Kidney (tissue), 14 donors: Measurements from ENCODE around the gene FAM124B. TPM values are rescaled to one million over a fixed set of nuclear protein-coding genes. Genes with fewer than 3 reads are reported as not detected.

Experiments
- DNase-seq, 5 donors: peaks; one replicate each; pipeline ENCODE4 v3.0.0-alpha.2; 2013 to 2020
- FAIRE-seq: peaks from 2 replicates; lab custom pipeline; 2012; peaks lifted over from hg19 to GRCh38; lab: Jason Lieb, UNC
- H3K27ac ChIP-seq, 2 donors: one replicate each; pipeline ENCODE4 v1.7.0; 2013; ENCODE audit warnings: low read depth in 2 of 2, low read length in 2 of 2, inconsistent platforms in 1 of 2
- H3K27me3 ChIP-seq: one replicate; pipeline ENCODE4 v1.7.1; 2013; ENCODE audit warnings: low read length, inconsistent platforms; ENCODE audit not compliant: control insufficient read depth, insufficient read depth
- H3K36me3 ChIP-seq, 3 donors: one replicate each; pipeline versions ENCODE4 v1.7.0 to v1.7.1; 2013; ENCODE audit warnings: low read length in 3 of 3, control low read depth in 1 of 3, inconsistent platforms in 1 of 3; ENCODE audit not compliant: insufficient read depth in 3 of 3, control insufficient read depth in 2 of 3
- H3K4me1 ChIP-seq, 3 donors: one replicate each; pipeline versions ENCODE4 v1.7.0 to v1.7.1; 2013; ENCODE audit warnings: low read length in 3 of 3, inconsistent platforms in 1 of 3, low read depth in 1 of 3; ENCODE audit not compliant: control insufficient read depth in 2 of 3, insufficient read depth in 2 of 3
- H3K4me3 ChIP-seq, 3 donors: one replicate each; pipeline versions ENCODE4 v1.7.0 to v1.8.1; 2013; ENCODE audit warnings: low read length in 3 of 3, control low read depth in 1 of 3, inconsistent platforms in 1 of 3
- H3K9ac ChIP-seq, 3 donors: one replicate each; pipeline versions ENCODE4 v1.7.0 to v1.7.1; 2013; ENCODE audit warnings: low read length in 3 of 3, control low read depth in 1 of 3, inconsistent platforms in 1 of 3
- H3K9me3 ChIP-seq, 3 donors: one replicate each; pipeline versions ENCODE4 v1.7.0 to v1.7.1; 2013; ENCODE audit warnings: low read length in 3 of 3, control low read depth in 1 of 3, inconsistent platforms in 1 of 3; ENCODE audit not compliant: control insufficient read depth in 2 of 3, insufficient read depth in 1 of 3
- CTCF ChIP-seq: IDR thresholded peaks from 3 replicates; pipeline ENCODE4 v1.5.1; 2012; ENCODE audit warnings: mild to moderate bottlenecking, moderate library complexity, borderline replicate concordance; ENCODE audit not compliant: insufficient read depth; ENCODE audit errors: extremely low read depth
- intact Hi-C: fragments of 100-400 bp; cut with DNase I; formaldehyde crosslinking; loops from one replicate; pipeline ENCODE4 v1.11.1; 2022
- polyA plus RNA-seq: library from polyadenylated mRNA; stranded (reverse); fragments of 350-450 nt; fragmentation: Illumina TruSeq; extraction: RNeasy Lipid Tissue Mini Kit (QIAGEN cat#74804); gene quantifications from one replicate; pipeline ENCODE4 v1.2.3, GENCODE V29; 2014; ENCODE audit warnings: low read depth, low replicate concordance; ENCODE audit not compliant: insufficient read depth
- total RNA-seq: library from RNA; stranded (reverse); fragmentation: NEBNext Ultra II Directional; extraction: Animal tissue kit (Norgen Biotek cat#: 25700); gene quantifications from one replicate; pipeline ENCODE4 v1.2.1, GENCODE V29; 2021
- donor health status: control.
- donor health status: control.
- donor health status: control.
- donor health status: control.
- donor health status: control.
- donor health status: DM: yes; HTN: yes; CAD: no.
- donor health status: Normal renal cell carcinoma (clear cell type).

Gene FAM124B
- total and polyA plus RNA-seq, 2 donors from 2014 or later = 0.90 to 2.0 TPM

DNA sequence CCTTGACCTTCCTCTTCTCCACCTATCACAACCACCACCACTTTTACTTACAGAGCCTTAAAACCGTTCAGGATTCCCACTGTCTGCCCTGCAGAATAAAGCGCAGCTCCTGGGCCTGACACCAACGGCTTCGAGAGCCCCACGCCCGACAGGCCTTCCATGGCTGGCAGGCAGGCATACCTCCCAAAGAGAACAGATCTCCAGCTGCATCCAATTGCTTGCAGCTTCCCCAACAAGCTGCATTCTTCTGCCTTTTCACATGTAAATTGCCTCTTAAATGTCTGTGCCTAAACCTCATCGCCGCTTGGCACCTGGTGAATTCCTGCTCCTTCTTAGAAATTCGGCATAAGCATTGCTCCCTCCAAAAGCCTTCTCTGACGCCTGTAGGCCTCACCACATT, 31.5 kb upstream of the FAM124B start:
- Histone ChIP-seq H3K9me3 (peaks cover 0 to 3% (median 0%) of the 10 kb centered on the region in 3 donors), H3K4me3 (no peak overlapping the region), H3K36me3 (no peaks in the 10 kb centered on the region), H3K27ac (no peak overlapping the region), H3K9ac (no peak overlapping the region), H3K4me1 (no peaks in the 10 kb centered on the region), H3K27me3 (no peaks in the 10 kb centered on the region)
- intact Hi-C loops = no loop called here
- FAIRE-seq = no peak
- TF ChIP-seq CTCF = no peak
- DNase-seq = no peak

GRCh38 chr2:224432003-224432579, 30.2 kb upstream of the FAM124B start:
- DNase-seq (no peak), FAIRE-seq (no peak)
- intact Hi-C loops = no loop called here
- H3K9me3 ChIP-seq = no peaks in the 10 kb centered on the region
- no peak for TF ChIP-seq CTCF
- H3K9ac ChIP-seq = no peak overlapping the region
- no peak overlapping the region for H3K4me3 ChIP-seq
- no peaks in the 10 kb centered on the region for H3K36me3 ChIP-seq
- no peaks in the 10 kb centered on the region for H3K27me3 ChIP-seq
- H3K4me1 ChIP-seq = no peaks in the 10 kb centered on the region
- no peak overlapping the region for H3K27ac ChIP-seq

DNA sequence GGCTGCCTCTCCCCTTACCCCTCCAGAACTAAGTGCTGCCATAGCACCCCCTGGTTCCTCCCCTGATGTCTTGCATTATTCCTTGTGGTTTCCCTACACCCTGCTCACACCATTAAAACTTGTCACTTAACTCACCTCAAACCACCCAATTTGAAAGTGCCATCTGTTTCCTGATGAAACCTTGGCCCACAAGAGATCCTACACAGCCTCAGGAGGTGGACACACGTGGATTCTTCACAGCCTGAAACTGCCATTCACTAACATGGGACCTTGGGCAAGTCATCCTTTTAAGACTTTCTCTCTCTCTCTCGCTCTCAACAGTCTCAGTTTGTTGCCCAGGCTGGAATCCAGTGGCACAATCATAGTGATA, 27.5 kb upstream of the FAM124B start:
- Histone ChIP-seq H3K36me3 (no peaks in the 10 kb centered on the region), H3K4me1 (no peaks in the 10 kb centered on the region), H3K27ac (no peak overlapping the region), H3K9ac (no peak overlapping the region), H3K4me3 (no peak overlapping the region), H3K9me3 (no peaks in the 10 kb centered on the region), H3K27me3 (no peaks in the 10 kb centered on the region)
- DNase-seq = no peak
- intact Hi-C loops = no loop called here
- TF ChIP-seq CTCF = no peak
- no peak for FAIRE-seq
